GM23248 (cell line): ENCODE data around the gene HIGD2A. TPM values are rescaled to one million over a fixed set of nuclear protein-coding genes. Genes with fewer than 3 reads are reported as not detected.

Source experiments
- DNase-seq: peaks from one replicate; pipeline ENCODE4 v3.0.0-alpha.2; 2015
- H2AFZ ChIP-seq: fragments of 200-600 bp; sonication (generic); 2 replicates; pipeline ENCODE4 v1.6.1; 2016; ENCODE audit warnings: antibody characterized with exemption
- H3F3A ChIP-seq: fragments of 200-600 bp; sonication (generic); 2 replicates; pipeline ENCODE4 v1.6.1; 2016; ENCODE audit warnings: mild to moderate bottlenecking, antibody characterized with exemption, mixed run types; ENCODE audit not compliant: insufficient read depth
- H3K27ac ChIP-seq: fragments of 200-600 bp; sonication (generic); 2 replicates; pipeline ENCODE4 v1.5.1; 2016; ENCODE audit warnings: mild to moderate bottlenecking
- H3K27me3 ChIP-seq: fragments of 200-600 bp; sonication (generic); replicated peaks from 2 replicates; pipeline ENCODE4 v1.6.1; 2016; ENCODE audit warnings: mild to moderate bottlenecking; ENCODE audit not compliant: insufficient read depth
- H3K36me3 ChIP-seq: fragments of 200-600 bp; sonication (generic); 2 replicates; pipeline ENCODE4 v1.6.1; 2016; ENCODE audit warnings: low read depth, mild to moderate bottlenecking
- H3K4me1 ChIP-seq: fragments of 200-600 bp; sonication (generic); 2 replicates; pipeline ENCODE4 v1.6.1; 2016; ENCODE audit warnings: mild to moderate bottlenecking; ENCODE audit not compliant: insufficient read depth
- H3K4me2 ChIP-seq: fragments of 200-600 bp; sonication (generic); one replicate; pipeline ENCODE4 v1.6.1; 2016; ENCODE audit warnings: mild to moderate bottlenecking; ENCODE audit not compliant: unreplicated experiment
- H3K4me3 ChIP-seq: fragments of 200-600 bp; sonication (generic); 2 replicates; pipeline ENCODE4 v1.5.1; 2016; ENCODE audit warnings: mild to moderate bottlenecking
- H3K79me2 ChIP-seq: fragments of 200-600 bp; sonication (generic); 2 replicates; pipeline ENCODE4 v1.6.1; 2016; ENCODE audit warnings: mild to moderate bottlenecking; ENCODE audit not compliant: insufficient read depth
- H3K9ac ChIP-seq: fragments of 200-600 bp; sonication (generic); 2 replicates; pipeline ENCODE4 v1.6.1; 2016; ENCODE audit warnings: mild to moderate bottlenecking
- H3K9me2 ChIP-seq: fragments of 200-600 bp; sonication (generic); 2 replicates; pipeline ENCODE4 v1.6.1; 2016; ENCODE audit warnings: mixed run types, mild to moderate bottlenecking, moderate library complexity; ENCODE audit not compliant: insufficient read depth
- H3K9me3 ChIP-seq: fragments of 200-600 bp; sonication (generic); one replicate; pipeline ENCODE4 v1.6.1; 2017; ENCODE audit warnings: low read depth
- H4K20me1 ChIP-seq: fragments of 200-600 bp; sonication (generic); 2 replicates; pipeline ENCODE4 v1.6.0; 2016; ENCODE audit not compliant: insufficient read depth
- EZH2 ChIP-seq: fragments of 200-600 bp; sonication (generic); IDR thresholded peaks from 2 replicates; pipeline ENCODE4 v1.6.1; 2018; ENCODE audit warnings: antibody characterized with exemption, mild to moderate bottlenecking; ENCODE audit not compliant: insufficient read depth, poor library complexity, severe bottlenecking
- EZH2phosphoT487 ChIP-seq: fragments of 200-600 bp; sonication (generic); IDR thresholded peaks from 2 replicates; pipeline ENCODE4 v1.6.1; 2018; ENCODE audit warnings: antibody characterized with exemption, moderate library complexity, mild to moderate bottlenecking, low read depth; ENCODE audit not compliant: insufficient read depth
- WGBS, 2 experiments: methylation state at CpG; one replicate each; pipeline ENCODE4 v1.1.6; 2015 to 2017; ENCODE audit warnings: low lambda C conversion rate in 2 of 2, low coverage in 1 of 2; ENCODE audit errors: missing lambda C conversion rate in 2 of 2; 5-methylcytosine and 5-hydroxymethylcytosine counted together
- in situ Hi-C: fragments of 300-500 bp; cut with MboI; formaldehyde crosslinking; loops from 2 replicates; pipeline ENCODE4 v1.15.0; 2020
- polyA plus RNA-seq: library from polyadenylated mRNA; unstranded; fragments of >200 nt; fragmentation: Nextera tagmentation; extraction: Ambion mirVana; gene quantifications from 2 replicates; pipeline ENCODE4 v1.2.1, GENCODE V29; 2016
- total RNA-seq: library from RNA; depleted of rRNA; stranded (reverse); fragments of >200 nt; shearing (Covaris generic); gene quantifications from 2 replicates; pipeline ENCODE4 v1.2.3, GENCODE V29; 2014; rRNA removed

The HIGD2A gene, protein sequence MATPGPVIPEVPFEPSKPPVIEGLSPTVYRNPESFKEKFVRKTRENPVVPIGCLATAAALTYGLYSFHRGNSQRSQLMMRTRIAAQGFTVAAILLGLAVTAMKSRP
- 33.8 and 72.1 TPM in 2 replicates for total RNA-seq
- 110 and 117 TPM in 2 replicates for polyA plus RNA-seq

DNA sequence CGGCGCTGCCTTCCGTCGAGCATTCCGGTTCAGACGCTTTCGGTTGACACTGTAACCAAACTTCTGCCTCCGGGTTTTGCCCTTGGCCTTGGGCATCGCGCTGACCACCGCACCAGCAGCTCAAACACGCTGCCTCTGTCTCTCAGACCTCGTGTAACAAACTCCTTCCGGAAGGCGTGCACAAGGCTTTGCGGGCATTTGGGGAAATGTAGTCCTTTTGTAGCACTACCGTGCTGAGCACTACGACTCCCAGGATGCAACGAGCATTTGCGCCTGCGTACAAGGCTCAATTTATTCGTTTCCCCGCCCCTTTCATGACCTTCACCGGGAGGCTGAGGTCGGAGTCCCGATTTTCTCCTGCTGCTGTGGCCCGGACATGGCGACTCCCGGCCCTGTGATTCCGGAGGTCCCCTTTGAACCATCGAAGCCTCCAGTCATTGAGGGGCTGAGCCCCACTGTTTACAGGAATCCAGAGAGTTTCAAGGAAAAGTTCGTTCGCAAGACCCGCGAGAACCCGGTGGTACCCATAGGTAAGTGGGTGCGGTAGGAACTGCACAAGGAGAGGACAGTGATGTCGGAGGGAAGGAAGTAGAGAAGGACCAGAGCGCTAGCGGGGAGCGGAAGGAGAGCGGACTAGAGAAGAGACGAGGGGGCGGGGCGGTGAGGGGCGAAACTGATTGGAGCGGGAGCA, at the start of gene HIGD2A, which contains the start of gene NOP16:
Gene HIGD2A (plus strand): TSS at position 308 of the 691 bp plus-strand sequence. CDS start 69 bp downstream, at position 377.
Gene NOP16 (minus strand): TSS at position 155 of the 691 bp plus-strand sequence. CDS start 59 bp downstream, at position 96.
- Histone ChIP-seq H3K79me2 (peaks cover 61% of the 10 kb centered on the region), H3K4me3 (peak within 1 kb of the TSS; percentile 100), H3K36me3 (peaks cover 18% of the 10 kb centered on the region; the same call in 1 of the 2 replicates), H3K27me3 (no peaks in the 10 kb centered on the region), H3K9me3 (no peaks in the 10 kb centered on the region), H3K4me1 (peaks cover 20% of the 10 kb centered on the region; the same call in 1 of the 2 replicates), H3K9ac (peak within 1 kb of the TSS; percentile 96), H3K9me2 (no peaks in the 10 kb centered on the region), H3F3A (peaks cover 13% of the 10 kb centered on the region), H3K27ac (peak within 1 kb of the TSS; percentile 93), H3K4me2 (peak within 1 kb of the TSS; percentile 95), H2AFZ (peak within 1 kb of the TSS; percentile 99), H4K20me1 (no peaks in the 10 kb centered on the region)
- TF ChIP-seq EZH2 (no peak), EZH2phosphoT487 (no peak)
- 1 to 2% methylated on average over 44 to 47 of the region's 47 CpGs for WGBS, 2 experiments
- in situ Hi-C loops: no loop called here
- DNase-seq: peak; percentile 100

- Histone ChIP-seq H2AFZ (no peak overlapping the region), H3F3A (peaks cover 23% of the 10 kb centered on the region), H3K79me2 (no peaks in the 10 kb centered on the region), H3K4me2 (no peak overlapping the region), H3K9me2 (no peaks in the 10 kb centered on the region), H3K27me3 (no peaks in the 10 kb centered on the region), H3K36me3 (no peaks in the 10 kb centered on the region), H3K27ac (no peak overlapping the region), H3K9me3 (no peaks in the 10 kb centered on the region), H3K9ac (no peak overlapping the region), H3K4me1 (no peaks in the 10 kb centered on the region), H4K20me1 (no peaks in the 10 kb centered on the region), H3K4me3 (no peak overlapping the region)
- TF ChIP-seq EZH2phosphoT487 (no peak), EZH2 (no peak)
- in situ Hi-C loops: loop anchor here (25.0 kb wide), 1 partner anchor 602 kb away; no protein-coding TSS in a partner anchor
- DNase-seq: no peak
- 81 to 82% methylated on average over 5 of the region's 5 CpGs for whole genome bisulfite sequencing, 2 experiments
Measured at GRCh38 chr5:176339304-176339703, 49.2 kb upstream of the HIGD2A start.

- no peaks in the 10 kb centered on the region for H3K9me3 ChIP-seq
- TF ChIP-seq EZH2phosphoT487 (no peak), EZH2 (no peak)
Measured at GRCh38 chr5:176341325-176342157, 47.0 kb upstream of the HIGD2A start.

GRCh38 chr5:176342158-176342483, 46.4 kb upstream of the HIGD2A start:
- Histone ChIP-seq H3K4me1 (no peaks in the 10 kb centered on the region), H3K27ac (no peak overlapping the region), H3K9me2 (no peaks in the 10 kb centered on the region), H3K9me3 (no peaks in the 10 kb centered on the region), H3F3A (peaks cover 36% of the 10 kb centered on the region), H2AFZ (no peak overlapping the region), H3K27me3 (no peaks in the 10 kb centered on the region), H4K20me1 (no peaks in the 10 kb centered on the region), H3K4me3 (no peak overlapping the region), H3K36me3 (peaks cover 26% of the 10 kb centered on the region), H3K4me2 (no peak overlapping the region), H3K79me2 (no peaks in the 10 kb centered on the region), H3K9ac (no peak overlapping the region)
- WGBS, 2 experiments: 92 to 100% methylated on average over 1 of the region's 1 CpG
- DNase-seq: no peak
- TF ChIP-seq EZH2phosphoT487: no peak
- no peak for TF ChIP-seq EZH2
- in situ Hi-C loops: loop anchor here (25.0 kb wide), 1 partner anchor 605 kb away; no protein-coding TSS in a partner anchor

More at GRCh38 chr5:176341325-176342157, 47.0 kb upstream of the HIGD2A start:
- Histone ChIP-seq H3K36me3 (peaks cover 20% of the 10 kb centered on the region), H3K27me3 (no peaks in the 10 kb centered on the region), H3K9me2 (no peaks in the 10 kb centered on the region), H3K4me3 (no peak overlapping the region), H3K4me1 (no peaks in the 10 kb centered on the region), H2AFZ (no peak overlapping the region), H3K27ac (no peak overlapping the region), H4K20me1 (no peaks in the 10 kb centered on the region), H3F3A (peaks cover 32% of the 10 kb centered on the region), H3K9ac (no peak overlapping the region), H3K4me2 (no peak overlapping the region), H3K79me2 (no peaks in the 10 kb centered on the region)
- 98 to 100% methylated on average over 2 of the region's 2 CpGs for WGBS, 2 experiments
- in situ Hi-C loops: loop anchor here (25.0 kb wide), 1 partner anchor 604 kb away; no protein-coding TSS in a partner anchor
- DNase-seq: no peak
